Nephron progenitor cell (in vitro differentiated cells): ENCODE measurements around the gene RIPPLY1.

ENCODE experiments used
- DNase-seq: peaks from one replicate; pipeline ENCODE4 v3.0.0; 2021
- H3K27ac Mint-ChIP-seq: 2 replicates; pipeline ENCODE4 v1.8.0; 2021; ENCODE audit warnings: mild to moderate bottlenecking, moderate library complexity, mixed read lengths
- H3K27me3 Mint-ChIP-seq: 2 replicates; pipeline ENCODE4 v1.8.0; 2021; ENCODE audit warnings: mild to moderate bottlenecking, low read depth, mixed read lengths; ENCODE audit not compliant: poor library complexity
- H3K36me3 Mint-ChIP-seq: 2 replicates; pipeline ENCODE4 v1.8.0; 2021; ENCODE audit warnings: low read depth, mixed read lengths
- H3K4me1 Mint-ChIP-seq: 2 replicates; pipeline ENCODE4 v1.8.0; 2021; ENCODE audit warnings: mixed read lengths
- H3K4me3 Mint-ChIP-seq: 2 replicates; pipeline ENCODE4 v1.8.0; 2021; ENCODE audit warnings: mild to moderate bottlenecking, moderate library complexity, mixed read lengths
- H3K9me3 Mint-ChIP-seq: 2 replicates; pipeline ENCODE4 v1.8.0; 2021; ENCODE audit warnings: mild to moderate bottlenecking, moderate library complexity, mixed read lengths
- CTCF ChIP-seq: fragments of 200-600 bp; sonication (generic); IDR thresholded peaks from 2 replicates; pipeline ENCODE4 v1.5.0; 2021; ENCODE audit warnings: antibody characterized with exemption

RIPPLY1 gene

GRCh38 chrX:106903291-106903824, at the start of gene RIPPLY1:
Gene RIPPLY1 (minus strand): TSS chrX:106903341. CDS start chrX:106903287, 54 bp downstream.
- Mint-ChIP-seq H3K36me3 (no peaks in the 10 kb centered on the region), H3K4me3 (no peak within 1 kb of the TSS), H3K4me1 (peaks cover 79% of the 10 kb centered on the region), H3K27me3 (peaks cover 16% of the 10 kb centered on the region), H3K27ac (peak within 1 kb of the TSS; percentile 96), H3K9me3 (peaks cover 49% of the 10 kb centered on the region)
- DNase-seq, result no peak
- TF ChIP-seq CTCF, result no peak

DNA sequence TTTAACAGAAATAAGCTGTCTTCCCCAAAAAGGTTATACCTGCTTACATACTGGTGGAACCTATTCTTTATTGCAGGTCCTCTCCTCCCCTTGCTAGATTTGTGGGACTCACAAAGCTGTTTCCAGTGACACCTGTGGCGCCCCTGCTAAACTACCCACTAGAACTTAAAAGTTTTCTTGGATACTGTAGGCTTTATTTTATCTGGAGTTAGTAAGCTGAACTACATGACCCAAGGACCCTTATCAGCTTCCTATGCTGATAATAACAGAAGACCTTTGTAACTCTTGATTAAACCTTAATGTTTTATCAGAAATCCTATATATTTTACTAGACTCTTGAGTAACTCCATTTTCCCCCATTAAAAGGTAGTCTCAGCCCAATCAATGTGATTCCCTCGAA, 49.4 kb upstream of the RIPPLY1 start:
- DNase-seq, result no peak
- H3K9me3 Mint-ChIP-seq, result peaks cover 11% of the 10 kb centered on the region
- no peak overlapping the region for H3K4me3 Mint-ChIP-seq
- no peak for TF ChIP-seq CTCF
- H3K27ac Mint-ChIP-seq, result no peak overlapping the region
- peaks cover 9% of the 10 kb centered on the region for H3K36me3 Mint-ChIP-seq
- H3K4me1 Mint-ChIP-seq, result no peaks in the 10 kb centered on the region
- peaks cover 5% of the 10 kb centered on the region for H3K27me3 Mint-ChIP-seq

- peaks cover 11% of the 10 kb centered on the region for H3K9me3 Mint-ChIP-seq
- no peak overlapping the region for H3K27ac Mint-ChIP-seq
- TF ChIP-seq CTCF, result no peak
- DNase-seq, result no peak
- H3K27me3 Mint-ChIP-seq, result peaks cover 5% of the 10 kb centered on the region
- peaks cover 9% of the 10 kb centered on the region for H3K36me3 Mint-ChIP-seq
- no peaks in the 10 kb centered on the region for H3K4me1 Mint-ChIP-seq
- H3K4me3 Mint-ChIP-seq, result no peak overlapping the region
These were observed 48.9 kb upstream of the RIPPLY1 start for GRCh38 chrX:106952089-106952488.

DNA sequence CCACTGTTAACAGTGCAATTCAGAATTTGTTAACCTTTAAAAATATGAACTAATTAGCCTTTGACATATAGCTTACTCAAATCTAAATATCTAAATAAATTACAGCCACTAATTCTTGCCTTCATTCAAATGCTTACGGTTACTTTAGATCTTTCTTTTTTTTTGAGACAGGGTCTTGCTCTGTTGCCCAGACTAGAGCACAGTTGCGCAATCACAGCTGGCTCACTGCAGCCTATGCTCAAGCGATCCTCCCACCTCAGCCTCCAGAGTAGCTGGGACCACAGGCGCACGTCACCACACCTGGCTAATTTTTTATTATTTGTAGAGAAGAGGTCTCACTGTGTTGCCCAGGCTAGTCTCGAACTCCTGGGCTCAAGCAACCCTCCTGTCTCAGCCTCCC, 48.1 kb upstream of the RIPPLY1 start:
- H3K4me1 Mint-ChIP-seq, result no peaks in the 10 kb centered on the region
- no peak for TF ChIP-seq CTCF
- peaks cover 5% of the 10 kb centered on the region for H3K27me3 Mint-ChIP-seq
- H3K4me3 Mint-ChIP-seq, result no peak overlapping the region
- no peak overlapping the region for H3K27ac Mint-ChIP-seq
- peaks cover 9% of the 10 kb centered on the region for H3K36me3 Mint-ChIP-seq
- H3K9me3 Mint-ChIP-seq, result peaks cover 11% of the 10 kb centered on the region
- no peak for DNase-seq

DNA sequence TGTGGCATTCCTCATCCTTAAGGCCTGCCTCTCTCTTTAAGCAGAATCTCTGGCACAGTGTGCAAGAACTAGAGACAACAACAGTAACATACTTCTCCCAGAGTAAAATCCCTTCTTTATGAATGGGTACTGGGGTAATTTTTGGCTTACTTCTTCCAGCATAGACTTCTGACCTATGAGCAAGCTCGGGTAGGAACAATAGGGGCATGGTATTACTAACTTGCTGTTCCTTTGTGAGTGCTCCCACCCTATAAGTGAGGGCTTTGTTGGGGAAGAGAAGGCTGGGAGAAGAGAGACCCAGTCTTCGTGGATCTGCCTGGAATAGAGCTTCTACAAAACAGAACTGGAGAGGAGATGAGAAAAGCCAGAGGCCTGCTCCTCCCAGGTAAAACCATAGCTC, 47.2 kb upstream of the RIPPLY1 start:
- H3K4me3 Mint-ChIP-seq, result no peak overlapping the region
- H3K9me3 Mint-ChIP-seq, result peaks cover 11% of the 10 kb centered on the region
- DNase-seq, result no peak
- peaks cover 4% of the 10 kb centered on the region for H3K36me3 Mint-ChIP-seq
- H3K4me1 Mint-ChIP-seq, result no peaks in the 10 kb centered on the region
- H3K27ac Mint-ChIP-seq, result no peak overlapping the region
- no peak for TF ChIP-seq CTCF
- peaks cover 3% of the 10 kb centered on the region for H3K27me3 Mint-ChIP-seq

DNA sequence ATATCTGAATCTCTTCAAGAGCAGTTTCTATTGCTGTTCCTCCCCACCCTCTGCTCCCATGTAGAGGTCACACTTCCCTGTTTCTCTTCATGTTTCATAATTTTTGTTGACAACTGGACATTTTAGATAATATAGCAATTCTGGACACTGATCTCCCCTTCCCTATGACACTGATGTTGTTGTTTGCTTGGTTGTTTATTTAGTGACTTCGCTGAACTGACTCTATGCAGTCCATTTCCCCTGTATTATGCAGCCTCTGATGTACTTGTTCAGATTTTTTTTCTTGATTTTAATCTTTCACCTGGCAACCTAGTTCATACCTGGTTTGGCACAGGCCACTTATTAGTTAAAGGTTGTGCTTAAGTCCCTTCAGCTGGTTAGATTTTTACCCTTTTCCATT, 46.2 kb upstream of the RIPPLY1 start:
- Mint-ChIP-seq H3K4me1 (peaks cover 4% of the 10 kb centered on the region), H3K4me3 (no peak overlapping the region), H3K36me3 (peaks cover 4% of the 10 kb centered on the region), H3K27ac (no peak overlapping the region), H3K9me3 (peaks cover 11% of the 10 kb centered on the region), H3K27me3 (peaks cover 3% of the 10 kb centered on the region)
- no peak for TF ChIP-seq CTCF
- no peak for DNase-seq
